Kidney (tissue), 14 donors: ENCODE data around the gene PLA2R1. TPM values are rescaled to one million over a fixed set of nuclear protein-coding genes. Genes with fewer than 3 reads are reported as not detected.

Experiments
- DNase-seq, 5 donors: peaks; one replicate each; pipeline ENCODE4 v3.0.0-alpha.2; 2013 to 2020
- FAIRE-seq: peaks from 2 replicates; lab custom pipeline; 2012; peaks lifted over from hg19 to GRCh38; lab: Jason Lieb, UNC
- H3K27ac ChIP-seq, 2 donors: one replicate each; pipeline ENCODE4 v1.7.0; 2013; ENCODE audit warnings: low read depth in 2 of 2, low read length in 2 of 2, inconsistent platforms in 1 of 2
- H3K27me3 ChIP-seq: one replicate; pipeline ENCODE4 v1.7.1; 2013; ENCODE audit warnings: low read length, inconsistent platforms; ENCODE audit not compliant: control insufficient read depth, insufficient read depth
- H3K36me3 ChIP-seq, 3 donors: one replicate each; pipeline versions ENCODE4 v1.7.0 to v1.7.1; 2013; ENCODE audit warnings: low read length in 3 of 3, control low read depth in 1 of 3, inconsistent platforms in 1 of 3; ENCODE audit not compliant: insufficient read depth in 3 of 3, control insufficient read depth in 2 of 3
- H3K4me1 ChIP-seq, 3 donors: one replicate each; pipeline versions ENCODE4 v1.7.0 to v1.7.1; 2013; ENCODE audit warnings: low read length in 3 of 3, inconsistent platforms in 1 of 3, low read depth in 1 of 3; ENCODE audit not compliant: control insufficient read depth in 2 of 3, insufficient read depth in 2 of 3
- H3K4me3 ChIP-seq, 3 donors: one replicate each; pipeline versions ENCODE4 v1.7.0 to v1.8.1; 2013; ENCODE audit warnings: low read length in 3 of 3, control low read depth in 1 of 3, inconsistent platforms in 1 of 3
- H3K9ac ChIP-seq, 3 donors: one replicate each; pipeline versions ENCODE4 v1.7.0 to v1.7.1; 2013; ENCODE audit warnings: low read length in 3 of 3, control low read depth in 1 of 3, inconsistent platforms in 1 of 3
- H3K9me3 ChIP-seq, 3 donors: one replicate each; pipeline versions ENCODE4 v1.7.0 to v1.7.1; 2013; ENCODE audit warnings: low read length in 3 of 3, control low read depth in 1 of 3, inconsistent platforms in 1 of 3; ENCODE audit not compliant: control insufficient read depth in 2 of 3, insufficient read depth in 1 of 3
- CTCF ChIP-seq: IDR thresholded peaks from 3 replicates; pipeline ENCODE4 v1.5.1; 2012; ENCODE audit warnings: mild to moderate bottlenecking, moderate library complexity, borderline replicate concordance; ENCODE audit not compliant: insufficient read depth; ENCODE audit errors: extremely low read depth
- intact Hi-C: fragments of 100-400 bp; cut with DNase I; formaldehyde crosslinking; loops from one replicate; pipeline ENCODE4 v1.11.1; 2022
- polyA plus RNA-seq: library from polyadenylated mRNA; stranded (reverse); fragments of 350-450 nt; fragmentation: Illumina TruSeq; extraction: RNeasy Lipid Tissue Mini Kit (QIAGEN cat#74804); gene quantifications from one replicate; pipeline ENCODE4 v1.2.3, GENCODE V29; 2014; ENCODE audit warnings: low read depth, low replicate concordance; ENCODE audit not compliant: insufficient read depth
- total RNA-seq: library from RNA; stranded (reverse); fragmentation: NEBNext Ultra II Directional; extraction: Animal tissue kit (Norgen Biotek cat#: 25700); gene quantifications from one replicate; pipeline ENCODE4 v1.2.1, GENCODE V29; 2021
- donor health status: control.
- donor health status: control.
- donor health status: control.
- donor health status: control.
- donor health status: control.
- donor health status: DM: yes; HTN: yes; CAD: no.
- donor health status: Normal renal cell carcinoma (clear cell type).

Gene PLA2R1
- total and polyA plus RNA-seq, 2 donors from 2014 or later, result 6.6 to 71.9 TPM

- Histone ChIP-seq H3K27me3 (no peaks in the 10 kb centered on the region), H3K4me1 (no peaks in the 10 kb centered on the region), H3K27ac (no peak overlapping the region), H3K9ac (no peak overlapping the region), H3K36me3 (no peaks in the 10 kb centered on the region), H3K4me3 (no peak overlapping the region), H3K9me3 (no peaks in the 10 kb centered on the region)
- no peak for TF ChIP-seq CTCF
- FAIRE-seq (no peak), DNase-seq (no peak)
- intact Hi-C loops, result no loop called here
Measured at GRCh38 chr2:159891267-159891588, 171.2 kb downstream of the PLA2R1 start.

GRCh38 chr2:159890551-159891266 is 171.7 kb downstream of the PLA2R1 start:
- intact Hi-C loops, result no loop called here
- Histone ChIP-seq H3K4me3 (no peak overlapping the region), H3K9ac (no peak overlapping the region), H3K36me3 (no peaks in the 10 kb centered on the region), H3K27ac (no peak overlapping the region), H3K4me1 (no peaks in the 10 kb centered on the region), H3K9me3 (no peaks in the 10 kb centered on the region), H3K27me3 (no peaks in the 10 kb centered on the region)
- FAIRE-seq (no peak), DNase-seq (no peak)
- no peak for TF ChIP-seq CTCF

- intact Hi-C loops, result no loop called here
- TF ChIP-seq CTCF, result no peak
- Histone ChIP-seq H3K4me3 (no peak overlapping the region), H3K9me3 (no peaks in the 10 kb centered on the region), H3K27ac (no peak overlapping the region), H3K36me3 (no peaks in the 10 kb centered on the region), H3K4me1 (no peaks in the 10 kb centered on the region), H3K9ac (no peak overlapping the region), H3K27me3 (no peaks in the 10 kb centered on the region)
- DNase-seq (no peak), FAIRE-seq (no peak)
Measured at GRCh38 chr2:159882130-159882745, 180.2 kb downstream of the PLA2R1 start.

Other genes with a start within 250 kb of the PLA2R1 start
- gene LY75, start 157.9 kb downstream of the PLA2R1 start, total RNA-seq, result 23.2 TPM
- gene LY75, start 157.9 kb downstream of the PLA2R1 start, polyA plus RNA-seq, result 3.8 TPM
- 302 TPM for gene ITGB6, start 137.7 kb upstream of the PLA2R1 start, total RNA-seq
- gene ITGB6, start 137.7 kb upstream of the PLA2R1 start, polyA plus RNA-seq, result 13.4 TPM